PC-3 (cell line): Measurements from ENCODE around the gene SFT2D1. TPM values are rescaled to one million over a fixed set of nuclear protein-coding genes. Genes with fewer than 3 reads are reported as not detected.

Experiments
- ATAC-seq: fragments of 200-7000 bp; cut with Tn5 transposase; 2 replicates; pipeline ENCODE4 v1.9.1; 2020; ENCODE audit warnings: mild to moderate bottlenecking, moderate library complexity
- BruUV-seq: library from RNA; stranded (reverse); fragments of 400-500 nt; replicated peaks from 2 replicates; lab custom pipeline; 2021; lab: Mats Ljungman, UMichigan
- CTCF ChIA-PET: fragments of 300-600 bp; sonication (Branson Sonifier 250); formaldehyde crosslinking; loops from one replicate; lab custom pipeline; 2022; ENCODE audit warnings: antibody characterized with exemption; lab: Charles Lee
- POLR2A ChIA-PET: fragments of 300-600 bp; sonication (Branson Sonifier 250); formaldehyde crosslinking; loops from one replicate; lab custom pipeline; 2022; ENCODE audit warnings: antibody characterized with exemption; ENCODE audit not compliant: unreplicated experiment; lab: Charles Lee
- DNase-seq: peaks from one replicate; pipeline ENCODE4 v3.0.0-alpha.2; 2015
- H2AFZ ChIP-seq: fragments of 300-600 bp; sonication (generic); 2 replicates; pipeline ENCODE4 v1.6.0; 2016; ENCODE audit warnings: antibody characterized with exemption, low read length
- H3F3A ChIP-seq: fragments of 300-600 bp; sonication (generic); one replicate; pipeline ENCODE4 v1.6.0; 2017; ENCODE audit warnings: antibody characterized with exemption, low read length, control low read depth, mild to moderate bottlenecking; ENCODE audit not compliant: unreplicated experiment
- H3K27ac ChIP-seq: fragments of 300-600 bp; sonication (generic); 2 replicates; pipeline ENCODE4 v1.5.1; 2016; ENCODE audit warnings: mild to moderate bottlenecking, low read length
- H3K27me3 ChIP-seq: fragments of 300-600 bp; sonication (generic); 2 replicates; pipeline ENCODE4 v1.6.1; 2016; ENCODE audit warnings: low read length, mixed read lengths
- H3K36me3 ChIP-seq: fragments of 300-600 bp; sonication (generic); 2 replicates; pipeline ENCODE4 v1.6.1; 2016; ENCODE audit warnings: low read depth, mixed run types, low read length, mixed read lengths
- H3K4me1 ChIP-seq: fragments of 300-600 bp; sonication (generic); 2 replicates; pipeline ENCODE4 v1.5.1; 2016; ENCODE audit warnings: low read length; ENCODE audit not compliant: insufficient read depth
- H3K4me2 ChIP-seq: fragments of 300-600 bp; sonication (generic); 2 replicates; pipeline ENCODE4 v1.6.0; 2016; ENCODE audit warnings: low read length
- H3K4me3 ChIP-seq: fragments of 300-600 bp; sonication (generic); 2 replicates; pipeline ENCODE4 v1.5.1; 2016; ENCODE audit warnings: mild to moderate bottlenecking, low read length, mixed read lengths
- H3K79me2 ChIP-seq: fragments of 300-600 bp; sonication (generic); 2 replicates; pipeline ENCODE4 v1.6.1; 2017; ENCODE audit warnings: low read length, mixed read lengths
- H3K9ac ChIP-seq: fragments of 300-600 bp; sonication (generic); 2 replicates; pipeline ENCODE4 v1.6.0; 2016; ENCODE audit warnings: mild to moderate bottlenecking, low read length
- H3K9me2 ChIP-seq: fragments of 300-600 bp; sonication (generic); replicated peaks from 2 replicates; pipeline ENCODE4 v1.6.1; 2016; ENCODE audit warnings: mixed run types, low read length, mixed read lengths
- H3K9me3 ChIP-seq: fragments of 300-600 bp; sonication (generic); 2 replicates; pipeline ENCODE4 v1.6.1; 2016; ENCODE audit warnings: low read length, mixed read lengths
- H4K20me1 ChIP-seq: fragments of 300-600 bp; sonication (generic); 2 replicates; pipeline ENCODE4 v1.6.1; 2016; ENCODE audit warnings: low read length, mixed read lengths
- CTCF ChIP-seq: fragments of 300-600 bp; sonication (generic); conservative IDR thresholded peaks from 2 replicates; pipeline ENCODE4 v1.5.1; 2017; ENCODE audit warnings: antibody characterized with exemption, low read depth, mild to moderate bottlenecking, low read length
- EZH2 ChIP-seq: fragments of 300-600 bp; sonication (generic); IDR thresholded peaks from one replicate; pipeline ENCODE4 v1.6.1; 2017; ENCODE audit warnings: antibody characterized with exemption, mild to moderate bottlenecking, low read length; ENCODE audit not compliant: unreplicated experiment
- EZH2phosphoT487 ChIP-seq: fragments of 300-600 bp; sonication (generic); IDR thresholded peaks from 2 replicates; pipeline ENCODE4 v1.6.1; 2018; ENCODE audit warnings: mild to moderate bottlenecking, antibody characterized with exemption, low read length, borderline replicate concordance
- intact Hi-C: fragments of 100-400 bp; cut with micrococcal nuclease; formaldehyde crosslinking; loops from 2 replicates; pipeline ENCODE4 v1.9.0; 2023
- total RNA-seq: library from RNA; depleted of rRNA; stranded (reverse); fragments of >200 nt; gene quantifications from 2 replicates; pipeline ENCODE4 v1.2.3, GENCODE V29; 2014

SFT2D1 gene
- total RNA-seq, 1 experiment from 2014 or later: 28.0 TPM

GRCh38 chr6:166351715-166352285 lies 9.5 kb upstream of the SFT2D1 start:
- no peak overlapping the region for H3K4me3 ChIP-seq
- intact Hi-C loops: no loop called here
- no peaks in the 10 kb centered on the region for H3K36me3 ChIP-seq
- ChIA-PET POLR2A (no interaction called here), CTCF (no interaction called here)
- H3K27ac ChIP-seq: no peak overlapping the region
- no TSS peak for BruUV-seq
- no peaks in the 10 kb centered on the region for H4K20me1 ChIP-seq
- TF ChIP-seq EZH2phosphoT487 (no peak), EZH2 (no peak), CTCF (no peak)
- ATAC-seq (peak; percentile 78), DNase-seq (peak; percentile 14)
- no peak overlapping the region for H3K9ac ChIP-seq
- peak overlapping the region; percentile 49; the same call in 1 of the 2 replicates for H3K4me2 ChIP-seq
- H3K79me2 ChIP-seq: no peaks in the 10 kb centered on the region
- H3K9me3 ChIP-seq: no peaks in the 10 kb centered on the region
- H3K27me3 ChIP-seq: no peaks in the 10 kb centered on the region
- H2AFZ ChIP-seq: peak overlapping the region; percentile 29; the same call in 1 of the 2 replicates
- no peaks in the 10 kb centered on the region for H3K9me2 ChIP-seq
- H3F3A ChIP-seq: no peaks in the 10 kb centered on the region
- H3K4me1 ChIP-seq: 0 out of 2 replicates have a peak, but pooled peaks cover 6% of the 10 kb centered on the region

GRCh38 chr6:166348305-166348949 lies 6.1 kb upstream of the SFT2D1 start:
- H3K9me3 ChIP-seq: no peaks in the 10 kb centered on the region
- no peaks in the 10 kb centered on the region for H4K20me1 ChIP-seq
- no TSS peak for BruUV-seq
- intact Hi-C loops: no loop called here
- no peaks in the 10 kb centered on the region for H3F3A ChIP-seq
- H3K9me2 ChIP-seq: no peaks in the 10 kb centered on the region
- H2AFZ ChIP-seq: no peak overlapping the region
- H3K27me3 ChIP-seq: no peaks in the 10 kb centered on the region
- CTCF ChIA-PET: no interaction called here
- H3K4me1 ChIP-seq: 0 out of 2 replicates have a peak, but pooled peaks cover 6% of the 10 kb centered on the region
- DNase-seq (no peak), ATAC-seq (no peak)
- H3K9ac ChIP-seq: no peak overlapping the region
- H3K4me3 ChIP-seq: no peak overlapping the region
- POLR2A ChIA-PET: no interaction called here
- no peak overlapping the region for H3K4me2 ChIP-seq
- TF ChIP-seq CTCF (no peak), EZH2phosphoT487 (no peak), EZH2 (no peak)
- no peaks in the 10 kb centered on the region for H3K79me2 ChIP-seq
- H3K27ac ChIP-seq: no peak overlapping the region
- no peaks in the 10 kb centered on the region for H3K36me3 ChIP-seq

GRCh38 chr6:166346965-166347364 lies 4.6 kb upstream of the SFT2D1 start:
- Histone ChIP-seq H3K36me3 (no peaks in the 10 kb centered on the region), H3K27ac (no peak overlapping the region), H3K4me3 (no peak overlapping the region), H3K9me2 (no peaks in the 10 kb centered on the region), H3K4me2 (no peak overlapping the region), H3K4me1 (0 out of 2 replicates have a peak, but pooled peaks cover 3% of the 10 kb centered on the region), H3K79me2 (peaks cover 7% of the 10 kb centered on the region), H3K9me3 (no peaks in the 10 kb centered on the region), H3K27me3 (no peaks in the 10 kb centered on the region), H2AFZ (no peak overlapping the region), H3F3A (no peaks in the 10 kb centered on the region), H4K20me1 (no peaks in the 10 kb centered on the region), H3K9ac (no peak overlapping the region)
- DNase-seq (no peak), ATAC-seq (no peak)
- TF ChIP-seq CTCF (no peak), EZH2phosphoT487 (no peak), EZH2 (no peak)
- no TSS peak for BruUV-seq
- ChIA-PET POLR2A (no interaction called here), CTCF (no interaction called here)
- intact Hi-C loops: no loop called here
